HepG2 (cell line): ENCODE results near the gene PIP5KL1. TPM values are rescaled to one million over a fixed set of nuclear protein-coding genes. Genes with fewer than 3 reads are reported as not detected.

Experiments used
- BRF2 ChIP-seq: sonication (generic); formaldehyde crosslinking; IDR thresholded peaks from 2 replicates; pipeline ENCODE4 v1.8.1; 2022; ENCODE audit warnings: mild to moderate bottlenecking, missing genetic modification reagents
- CREM ChIP-seq, 2 experiments: sonication (generic) in 1 of 2; formaldehyde crosslinking in 1 of 2; IDR thresholded peaks; 2 replicates each; pipeline versions ENCODE4 v1.4.0 to v1.6.1; 2016 to 2020; ENCODE audit warnings: antibody characterized with exemption in 1 of 2, mild to moderate bottlenecking in 1 of 2, missing genetic modification reagents in 1 of 2
- DMAP1 ChIP-seq: IDR thresholded peaks from 2 replicates; pipeline ENCODE4 v1.6.1; 2016
- DZIP1 ChIP-seq: sonication (generic); formaldehyde crosslinking; IDR thresholded peaks from 2 replicates; pipeline ENCODE4 v1.5.0; 2020; ENCODE audit warnings: mild to moderate bottlenecking, missing genetic modification reagents
- ETV5 ChIP-seq: IDR thresholded peaks from 2 replicates; pipeline ENCODE4 v1.6.1; 2018; ENCODE audit warnings: missing biosample characterization, missing genetic modification reagents, inconsistent platforms, borderline replicate concordance
- FOSL1 ChIP-seq: sonication (generic); formaldehyde crosslinking; IDR thresholded peaks from 2 replicates; pipeline ENCODE4 v1.9.0; 2021; ENCODE audit warnings: missing genetic modification reagents, borderline replicate concordance
- PATZ1 ChIP-seq: sonication (generic); formaldehyde crosslinking; IDR thresholded peaks from 2 replicates; pipeline ENCODE4 v1.4.0; 2020; ENCODE audit warnings: missing genetic modification reagents
- RORA ChIP-seq: sonication (generic); formaldehyde crosslinking; IDR thresholded peaks from 2 replicates; pipeline ENCODE4 v1.5.0; 2020; ENCODE audit warnings: mild to moderate bottlenecking, missing genetic modification reagents, moderate library complexity
- ZNF556 ChIP-seq: sonication (generic); formaldehyde crosslinking; IDR thresholded peaks from 2 replicates; pipeline ENCODE4 v1.4.0; 2020; ENCODE audit warnings: mild to moderate bottlenecking, missing genetic modification reagents, borderline replicate concordance
- ZNF709 ChIP-seq: sonication (generic); formaldehyde crosslinking; IDR thresholded peaks from 2 replicates; pipeline ENCODE4 v1.5.0; 2020; ENCODE audit warnings: mild to moderate bottlenecking, missing genetic modification reagents
- ZNF737 ChIP-seq: sonication (generic); formaldehyde crosslinking; IDR thresholded peaks from 2 replicates; pipeline ENCODE4 v1.5.0; 2020; ENCODE audit warnings: missing genetic modification reagents, mild to moderate bottlenecking, borderline replicate concordance
- ZNF770 ChIP-seq: sonication (generic); formaldehyde crosslinking; IDR thresholded peaks from 2 replicates; pipeline ENCODE4 v1.5.0; 2020; ENCODE audit warnings: mild to moderate bottlenecking, missing genetic modification reagents
- polyA plus RNA-seq, 8 experiments: library from polyadenylated mRNA; depleted of rRNA in 3 of 8; stranded (reverse) in 7 of 8; unstranded in 1 of 8; fragments of >200 nt; fragmentation: Illumina TruSeq in 4 of 8; extraction: Trizol in 4 of 8; gene quantifications; 2 replicates each; pipeline versions ENCODE4 v1.2.1 to v1.2.3, GENCODE V29; 2011 to 2016; ENCODE audit warnings: low read depth in 4 of 8, missing spikeins in 1 of 8, mixed read lengths in 1 of 8; ENCODE audit not compliant: insufficient read depth in 1 of 8
- total RNA-seq, 5 experiments: library from RNA; depleted of rRNA; stranded (reverse); fragments of >200 nt; fragmentation: Illumina TruSeq; extraction: Trizol; gene quantifications; 2 replicates each; pipeline ENCODE4 v1.2.3, GENCODE V29; 2016; ENCODE audit warnings: low read depth in 1 of 5

PIP5KL1 gene
- total and polyA plus RNA-seq, 2 of the 13 experiments (the other 11 are each of a cell fraction or from before 2014, with no cell fraction given), result 0.20 to 0.49 TPM

GRCh38 chr9:127979333-127980059, 48.9 kb upstream of the PIP5KL1 start (continued):
- TF ChIP-seq BRF2 (CRISPR knock-in tag) (no peak), DZIP1 (CRISPR knock-in tag) (no peak), RORA (no peak), FOSL1 (CRISPR knock-in tag) (no peak), ZNF709 (CRISPR knock-in tag) (peak; percentile 41; the same call in 1 of the 2 replicates), DMAP1 (CRISPR knock-in tag) (0 out of 2 replicates have a peak, but pooled peaks have one; percentile 22), ETV5 (CRISPR knock-in tag) (no peak), ZNF556 (CRISPR knock-in tag) (0 out of 2 replicates have a peak, but pooled peaks have one; percentile 31), ZNF770 (CRISPR knock-in tag) (peak; percentile 43; the same call in 1 of the 2 replicates), ZNF737 (no peak), CREM (IDR thresholded peaks at IDR 0.05) (no peak), CREM (CRISPR knock-in tag; IDR thresholded peaks at IDR 0.05) (no peak), PATZ1 (CRISPR knock-in tag) (peak; percentile 45; the same call in 1 of the 2 replicates)
